Testis (tissue), 3 donors: ENCODE results near the gene SLC12A2. TPM values are rescaled to one million over a fixed set of nuclear protein-coding genes. Genes with fewer than 3 reads are reported as not detected.

Experiments used
- DNase-seq: peaks from one replicate; pipeline ENCODE4 v3.0.0-alpha.2; 2019
- H3K27ac ChIP-seq, 2 donors: fragments of 200-600 bp; sonication (generic); one replicate each; pipeline ENCODE4 v1.5.1; 2019
- H3K27me3 ChIP-seq: fragments of 200-600 bp; sonication (generic); one replicate; pipeline ENCODE4 v1.5.1; 2019
- H3K36me3 ChIP-seq: fragments of 200-600 bp; sonication (generic); one replicate; pipeline ENCODE4 v1.5.1; 2017; ENCODE audit warnings: low read depth; ENCODE audit errors: missing control alignments
- H3K4me1 ChIP-seq: fragments of 200-600 bp; sonication (generic); one replicate; pipeline ENCODE4 v1.5.1; 2019
- H3K4me3 ChIP-seq, 2 donors: fragments of 200-600 bp; sonication (generic); one replicate each; pipeline ENCODE4 v1.5.1; 2017 to 2019
- H3K9me3 ChIP-seq: fragments of 200-600 bp; sonication (generic); one replicate; pipeline ENCODE4 v1.5.1; 2017
- CTCF ChIP-seq, 3 experiments: fragments of 450-650 bp in 2 of 3; fragments of 200-600 bp in 1 of 3; sonication (generic) in 1 of 3; IDR thresholded peaks; one replicate each; pipeline ENCODE4 v1.5.1; 2016 to 2019; ENCODE audit warnings: antibody characterized with exemption in 3 of 3, mild to moderate bottlenecking in 2 of 3, moderate library complexity in 1 of 3
- POLR2A ChIP-seq: fragments of 450-650 bp; IDR thresholded peaks from one replicate; pipeline ENCODE4 v1.6.1; 2017; ENCODE audit warnings: antibody characterized with exemption, mild to moderate bottlenecking, moderate library complexity
- WGBS, 2 donors: methylation state at CpG; one replicate each; pipeline ENCODE4 v1.1.5; 2018; 5-methylcytosine and 5-hydroxymethylcytosine counted together
- intact Hi-C: fragments of 100-400 bp; cut with DNase I; formaldehyde crosslinking; loops from one replicate; pipeline ENCODE4 v1.15.1; 2023; ENCODE audit warnings: low total_unique reads
- polyA plus RNA-seq: library from polyadenylated mRNA; stranded (reverse); fragments of 350-450 nt; fragmentation: Illumina TruSeq; extraction: RNeasy Lipid Tissue Mini Kit (QIAGEN cat#74804); gene quantifications from one replicate; pipeline ENCODE4 v1.2.3, GENCODE V29; 2014; ENCODE audit warnings: low read depth, low replicate concordance; ENCODE audit not compliant: insufficient read depth
- total RNA-seq, 2 donors: library from RNA; depleted of rRNA; stranded (reverse); fragments of >200 nt; gene quantifications; one replicate each; pipeline ENCODE4 v1.2.3, GENCODE V29; 2016

SLC12A2 gene
- total and polyA plus RNA-seq, 3 donors from 2014 or later = 27.8 to 40.3 (median 33.0) TPM

- DNase-seq = no peak
- Histone ChIP-seq H3K27ac (no peak overlapping the region), H3K9me3 (no peaks in the 10 kb centered on the region), H3K36me3 (no peaks in the 10 kb centered on the region), H3K4me1 (no peaks in the 10 kb centered on the region), H3K4me3 (no peak overlapping the region), H3K27me3 (no peaks in the 10 kb centered on the region)
- TF ChIP-seq CTCF (IDR thresholded peaks at IDR 0.05) (no peak), POLR2A (no peak)
- intact Hi-C loops = no loop called here
- WGBS, 2 donors = 71 to 84% methylated on average over 4 of the region's 4 CpGs
These were observed 21.3 kb upstream of the SLC12A2 start for GRCh38 chr5:128062172-128062746.

- Histone ChIP-seq H3K27me3 (no peaks in the 10 kb centered on the region), H3K9me3 (no peaks in the 10 kb centered on the region), H3K27ac (no peak overlapping the region), H3K4me1 (no peaks in the 10 kb centered on the region), H3K36me3 (no peaks in the 10 kb centered on the region), H3K4me3 (no peak overlapping the region)
- no peak for DNase-seq
- TF ChIP-seq POLR2A = no peak
- no peak for TF ChIP-seq CTCF (IDR thresholded peaks at IDR 0.05)
- intact Hi-C loops = no loop called here
These were observed 9.4 kb upstream of the SLC12A2 start for GRCh38 chr5:128074171-128074570.

GRCh38 chr5:128074953-128075352 lies 8.6 kb upstream of the SLC12A2 start:
- no peak for DNase-seq
- H3K36me3 ChIP-seq = no peaks in the 10 kb centered on the region
- no peaks in the 10 kb centered on the region for H3K27me3 ChIP-seq
- H3K4me1 ChIP-seq = no peaks in the 10 kb centered on the region
- H3K4me3 ChIP-seq = no peak overlapping the region
- intact Hi-C loops = no loop called here
- no peaks in the 10 kb centered on the region for H3K9me3 ChIP-seq
- no peak overlapping the region for H3K27ac ChIP-seq
- TF ChIP-seq CTCF (IDR thresholded peaks at IDR 0.05) (no peak), POLR2A (no peak)

GRCh38 chr5:128077526-128077925 lies 6.0 kb upstream of the SLC12A2 start:
- 95 to 98% methylated on average over 2 of the region's 2 CpGs for WGBS, 2 donors
- Histone ChIP-seq H3K36me3 (no peaks in the 10 kb centered on the region), H3K9me3 (no peaks in the 10 kb centered on the region), H3K27ac (no peak overlapping the region), H3K4me1 (peaks cover 6% of the 10 kb centered on the region), H3K4me3 (no peak overlapping the region), H3K27me3 (no peaks in the 10 kb centered on the region)
- TF ChIP-seq POLR2A (no peak), CTCF (IDR thresholded peaks at IDR 0.05) (no peak)
- intact Hi-C loops = no loop called here
- DNase-seq = no peak

- Histone ChIP-seq H3K27me3 (no peaks in the 10 kb centered on the region), H3K4me3 (peak overlapping the region in 1 of 2 donors; percentile 92), H3K9me3 (no peaks in the 10 kb centered on the region), H3K36me3 (no peaks in the 10 kb centered on the region), H3K27ac (no peak overlapping the region), H3K4me1 (peaks cover 6% of the 10 kb centered on the region)
- TF ChIP-seq POLR2A (no peak), CTCF (IDR thresholded peaks at IDR 0.05) (peak in 2 of 3 experiments; percentile 28)
- DNase-seq = no peak
- intact Hi-C loops = no loop called here
- 41 to 47% methylated on average over 5 of the region's 5 CpGs for WGBS, 2 donors
These were observed 2.3 kb upstream of the SLC12A2 start for GRCh38 chr5:128081111-128081851.
